Fibroblast of villous mesenchyme (primary cell): ENCODE results near the gene LGALS13. TPM values are rescaled to one million over a fixed set of nuclear protein-coding genes. Genes with fewer than 3 reads are reported as not detected.

Experiments
- DNase-seq: peaks from one replicate; pipeline ENCODE4 v3.0.0-alpha.2; 2010; ENCODE audit warnings: low read depth
- H3K4me3 ChIP-seq: 2 replicates; pipeline ENCODE4 v1.5.1; 2011; ENCODE audit warnings: low read depth, mild to moderate bottlenecking, low read length
- total RNA-seq: library from RNA; depleted of rRNA; stranded (reverse); fragments of >200 nt; gene quantifications from 2 replicates; pipeline ENCODE4 v1.2.3, GENCODE V29; 2012
- TF ChIP-seq, protein P1 (sequence below): IDR thresholded peaks from 2 replicates; pipeline ENCODE4 v1.5.1; 2012; ENCODE audit warnings: low read depth, mild to moderate bottlenecking, low read length; ENCODE audit not compliant: insufficient read depth

Gene LGALS13
- total RNA-seq, 1 donor, result not detected

DNA sequence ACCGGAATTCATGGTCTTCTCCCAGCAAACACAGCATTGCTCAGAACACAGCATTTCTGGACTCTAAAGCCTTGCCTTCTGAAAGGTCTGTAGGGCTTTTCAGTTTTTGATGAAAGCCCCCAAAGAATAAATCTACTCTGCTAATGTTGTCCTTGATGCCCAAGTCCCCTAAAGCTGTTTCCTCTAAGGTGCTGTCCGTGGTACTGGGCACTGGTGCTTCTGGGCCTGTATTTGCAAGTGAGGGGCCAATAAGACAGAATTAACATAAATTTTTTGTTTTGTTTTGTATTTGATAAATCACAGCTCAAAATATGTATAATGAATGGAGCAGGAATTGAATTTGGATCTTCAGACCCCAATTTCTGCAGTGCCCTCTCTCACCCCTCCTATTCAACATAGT lies 12.1 kb upstream of the LGALS13 start:
- DNase-seq, result peak; percentile 5
- TF ChIP-seq, protein P1, sequence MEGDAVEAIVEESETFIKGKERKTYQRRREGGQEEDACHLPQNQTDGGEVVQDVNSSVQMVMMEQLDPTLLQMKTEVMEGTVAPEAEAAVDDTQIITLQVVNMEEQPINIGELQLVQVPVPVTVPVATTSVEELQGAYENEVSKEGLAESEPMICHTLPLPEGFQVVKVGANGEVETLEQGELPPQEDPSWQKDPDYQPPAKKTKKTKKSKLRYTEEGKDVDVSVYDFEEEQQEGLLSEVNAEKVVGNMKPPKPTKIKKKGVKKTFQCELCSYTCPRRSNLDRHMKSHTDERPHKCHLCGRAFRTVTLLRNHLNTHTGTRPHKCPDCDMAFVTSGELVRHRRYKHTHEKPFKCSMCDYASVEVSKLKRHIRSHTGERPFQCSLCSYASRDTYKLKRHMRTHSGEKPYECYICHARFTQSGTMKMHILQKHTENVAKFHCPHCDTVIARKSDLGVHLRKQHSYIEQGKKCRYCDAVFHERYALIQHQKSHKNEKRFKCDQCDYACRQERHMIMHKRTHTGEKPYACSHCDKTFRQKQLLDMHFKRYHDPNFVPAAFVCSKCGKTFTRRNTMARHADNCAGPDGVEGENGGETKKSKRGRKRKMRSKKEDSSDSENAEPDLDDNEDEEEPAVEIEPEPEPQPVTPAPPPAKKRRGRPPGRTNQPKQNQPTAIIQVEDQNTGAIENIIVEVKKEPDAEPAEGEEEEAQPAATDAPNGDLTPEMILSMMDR, result no peak
- H3K4me3 ChIP-seq, result no peak overlapping the region

DNA sequence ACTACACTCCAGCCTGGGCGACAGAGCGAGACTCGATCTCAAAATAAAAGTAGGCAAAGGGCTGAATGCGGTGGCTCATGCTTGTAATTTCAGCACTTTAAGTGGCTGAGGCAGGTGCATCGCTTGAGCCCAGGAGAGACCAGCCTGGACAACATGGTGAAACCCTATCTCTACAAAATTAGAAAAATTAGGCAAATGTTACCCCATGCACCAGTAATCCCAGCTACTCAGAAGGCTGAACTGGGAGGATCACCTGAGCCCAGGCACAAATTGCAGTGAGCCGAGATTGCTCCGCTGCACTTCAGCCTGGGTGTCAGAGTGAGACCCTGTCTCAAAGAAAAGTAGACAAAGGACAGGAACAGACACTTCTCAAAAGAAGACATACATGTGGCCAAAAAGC lies 9.9 kb upstream of the LGALS13 start:
- no peak for DNase-seq
- no peak overlapping the region for H3K4me3 ChIP-seq
- TF ChIP-seq, protein P1, result no peak

DNA sequence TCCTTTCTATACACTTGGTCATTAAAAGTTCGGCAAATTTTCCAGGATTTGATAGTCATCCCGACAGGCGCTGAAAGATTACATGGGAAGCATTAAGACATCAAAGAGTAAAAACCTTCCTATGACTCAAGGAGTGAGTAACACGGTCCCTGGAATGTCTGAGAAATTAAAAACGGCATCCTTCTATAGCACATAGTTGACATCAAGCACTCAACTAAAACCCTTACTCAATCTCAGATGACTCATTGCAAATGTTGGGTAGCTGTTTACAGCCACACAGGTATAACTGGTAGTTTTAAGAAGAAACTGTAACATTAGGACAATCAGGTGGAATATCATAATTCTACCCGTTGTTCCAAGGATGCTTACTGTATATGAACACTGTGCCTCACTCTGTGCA lies 6.4 kb upstream of the LGALS13 start:
- no peak overlapping the region for H3K4me3 ChIP-seq
- no peak for DNase-seq
- TF ChIP-seq, protein P1, result no peak

DNA sequence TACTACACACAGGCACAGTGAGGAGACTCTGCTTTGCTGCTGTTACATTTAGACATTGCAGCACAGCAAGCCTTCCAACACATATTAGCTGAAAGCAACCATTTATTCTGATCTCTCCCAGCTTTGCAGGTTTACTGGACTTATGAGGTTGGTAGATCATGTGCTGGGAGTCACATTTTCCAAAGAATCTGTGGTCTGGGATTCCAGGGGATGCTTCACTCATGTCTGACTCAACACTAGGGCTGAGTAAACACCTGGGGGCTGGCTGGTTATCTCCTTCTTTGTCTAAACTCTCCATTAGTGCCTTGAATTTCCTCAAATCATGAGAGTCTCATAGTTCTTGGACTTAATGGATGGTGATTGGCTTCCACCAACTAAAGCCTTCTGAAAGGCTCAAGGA lies 5.4 kb upstream of the LGALS13 start:
- no peak for DNase-seq
- TF ChIP-seq, protein P1, result no peak
- no peak overlapping the region for H3K4me3 ChIP-seq

DNA sequence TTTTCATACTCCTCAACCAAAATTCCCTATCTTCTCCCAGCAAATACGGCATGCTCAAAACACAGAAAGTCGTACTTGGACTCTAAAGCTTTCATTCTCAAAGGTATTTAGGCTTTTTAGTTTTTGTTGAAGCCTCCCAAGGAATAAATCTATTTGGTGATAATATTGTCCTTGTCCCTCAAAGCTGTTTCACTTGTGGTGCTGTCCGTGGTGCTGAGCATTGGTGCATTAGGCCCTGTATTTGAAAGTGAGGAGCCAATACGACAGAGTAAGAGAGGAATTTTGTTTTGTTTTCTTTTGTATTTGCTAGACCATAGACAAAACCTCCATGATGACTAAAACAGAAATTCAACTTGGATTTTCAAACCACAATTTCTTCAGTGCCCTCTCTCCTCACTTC lies 3.2 kb upstream of the LGALS13 start:
- no peak overlapping the region for H3K4me3 ChIP-seq
- TF ChIP-seq, protein P1, result no peak
- DNase-seq, result peak; percentile 35

DNA sequence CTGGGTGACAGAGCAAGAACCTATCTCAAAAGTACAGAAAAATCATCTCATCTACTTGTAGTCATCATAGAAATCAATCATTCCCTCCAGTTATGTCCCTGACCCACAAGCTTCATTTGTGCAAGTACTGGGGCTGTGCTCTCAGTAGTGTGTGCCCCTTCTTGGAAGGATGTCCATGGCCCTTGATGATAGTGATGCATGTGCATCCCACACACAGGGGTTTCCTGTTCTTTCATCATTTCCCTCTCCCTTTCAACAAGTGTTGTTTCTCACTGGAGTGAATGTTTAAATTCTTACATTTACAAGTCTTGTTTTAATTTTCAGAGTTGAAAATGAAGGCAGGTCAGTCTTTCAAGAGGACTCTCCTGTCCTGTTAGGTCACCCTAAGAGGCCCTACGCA lies 1.5 kb downstream of the LGALS13 start:
- DNase-seq, result no peak
- no peak overlapping the region for H3K4me3 ChIP-seq
- TF ChIP-seq, protein P1, result no peak

DNA sequence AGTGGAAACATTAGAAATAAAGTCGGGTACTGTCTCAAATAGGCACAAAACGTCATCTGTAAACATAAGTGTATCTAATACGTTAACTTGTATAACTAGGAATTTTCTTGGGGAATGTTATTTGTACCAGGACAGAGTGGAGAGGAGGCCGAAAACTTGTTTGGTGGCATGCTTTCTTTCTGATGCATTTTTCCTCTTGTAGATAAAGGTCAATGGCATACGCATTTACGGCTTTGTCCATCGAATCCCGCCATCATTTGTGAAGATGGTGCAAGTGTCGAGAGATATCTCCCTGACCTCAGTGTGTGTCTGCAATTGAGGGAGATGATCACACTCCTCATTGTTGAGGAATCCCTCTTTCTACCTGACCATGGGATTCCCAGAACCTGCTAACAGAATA lies 4.7 kb downstream of the LGALS13 start:
- H3K4me3 ChIP-seq, result no peak overlapping the region
- DNase-seq, result no peak
- TF ChIP-seq, protein P1, result no peak
